GM23338 (cell line): ENCODE data around the gene RHOT1. TPM values are rescaled to one million over a fixed set of nuclear protein-coding genes. Genes with fewer than 3 reads are reported as not detected.

Experiments used
- ATAC-seq: fragments of 200-7000 bp; cut with Tn5 transposase; 3 replicates; pipeline ENCODE4 v1.9.1; 2020
- DNase-seq: peaks from one replicate; pipeline ENCODE4 v3.0.0-alpha.2; 2015; ENCODE audit warnings: low spot score
- H2AFZ ChIP-seq: fragments of 200-600 bp; sonication (generic); 2 replicates; pipeline ENCODE4 v1.8.0; 2016; ENCODE audit warnings: antibody characterized with exemption, mild to moderate bottlenecking, moderate library complexity
- H3F3A ChIP-seq: fragments of 200-600 bp; sonication (generic); replicated peaks from 2 replicates; pipeline ENCODE4 v1.8.0; 2017; ENCODE audit warnings: antibody characterized with exemption, mixed run types, low read depth
- H3K27ac ChIP-seq: fragments of 200-600 bp; sonication (generic); 2 replicates; pipeline ENCODE4 v1.6.1; 2016; ENCODE audit warnings: low read depth
- H3K27me3 ChIP-seq: fragments of 200-600 bp; sonication (generic); 2 replicates; pipeline ENCODE4 v1.8.0; 2016; ENCODE audit warnings: mild to moderate bottlenecking, mixed run types, moderate library complexity; ENCODE audit not compliant: insufficient read depth
- H3K36me3 ChIP-seq: fragments of 200-600 bp; sonication (generic); 2 replicates; pipeline ENCODE4 v1.8.0; 2016; ENCODE audit warnings: mild to moderate bottlenecking; ENCODE audit not compliant: insufficient read depth
- H3K4me1 ChIP-seq: fragments of 200-600 bp; sonication (generic); 2 replicates; pipeline ENCODE4 v1.8.0; 2016; ENCODE audit warnings: mild to moderate bottlenecking, moderate library complexity; ENCODE audit not compliant: insufficient read depth
- H3K4me2 ChIP-seq: fragments of 200-600 bp; sonication (generic); 2 replicates; pipeline ENCODE4 v1.7.1; 2017; ENCODE audit warnings: mixed run types
- H3K4me3 ChIP-seq: fragments of 200-600 bp; sonication (generic); 2 replicates; pipeline ENCODE4 v1.6.1; 2016; ENCODE audit warnings: mixed run types
- H3K79me2 ChIP-seq: fragments of 200-600 bp; sonication (generic); replicated peaks from 2 replicates; pipeline ENCODE4 v1.8.0; 2017; ENCODE audit warnings: mild to moderate bottlenecking; ENCODE audit not compliant: insufficient read depth
- H3K9me2 ChIP-seq: fragments of 200-600 bp; sonication (generic); 2 replicates; pipeline ENCODE4 v1.8.0; 2017; ENCODE audit not compliant: insufficient read depth
- H4K20me1 ChIP-seq: fragments of 200-600 bp; sonication (generic); replicated peaks from 2 replicates; pipeline ENCODE4 v1.8.0; 2017; ENCODE audit warnings: mild to moderate bottlenecking; ENCODE audit not compliant: insufficient read depth
- H3K27ac Mint-ChIP-seq: 2 replicates; pipeline ENCODE4 v1.8.0; 2020; ENCODE audit warnings: inconsistent platforms, mild to moderate bottlenecking, moderate library complexity, mixed read lengths
- H3K27me3 Mint-ChIP-seq: 3 replicates; pipeline ENCODE4 v1.8.0; 2022; ENCODE audit warnings: low read depth, mild to moderate bottlenecking, moderate library complexity, mixed read lengths, inconsistent platforms; ENCODE audit not compliant: insufficient read depth, poor library complexity
- H3K36me3 Mint-ChIP-seq: 3 replicates; pipeline ENCODE4 v1.8.0; 2021; ENCODE audit warnings: low read depth, mild to moderate bottlenecking, inconsistent platforms, moderate library complexity, mixed read lengths
- H3K4me1 Mint-ChIP-seq: 3 replicates; pipeline ENCODE4 v1.8.0; 2020; ENCODE audit warnings: mild to moderate bottlenecking, inconsistent platforms, mixed read lengths
- H3K4me3 Mint-ChIP-seq: 3 replicates; pipeline ENCODE4 v1.8.0; 2021; ENCODE audit warnings: moderate library complexity, mild to moderate bottlenecking, inconsistent platforms, mixed read lengths
- H3K9me3 Mint-ChIP-seq: 3 replicates; pipeline ENCODE4 v1.8.0; 2020; ENCODE audit warnings: moderate library complexity, mild to moderate bottlenecking, inconsistent platforms, mixed read lengths
- CREB1 ChIP-seq: fragments of 250-450 bp; sonication (Bioruptor Pico); IDR thresholded peaks from 2 replicates; pipeline ENCODE4 v1.5.0; 2020; ENCODE audit warnings: low read depth, mild to moderate bottlenecking, moderate library complexity
- EZH2 ChIP-seq: fragments of 200-600 bp; sonication (generic); IDR thresholded peaks from one replicate; pipeline ENCODE4 v1.8.0; 2017; ENCODE audit warnings: antibody characterized with exemption, mild to moderate bottlenecking, low read depth; ENCODE audit not compliant: unreplicated experiment
- NANOG ChIP-seq: IDR thresholded peaks from 2 replicates; pipeline ENCODE4 v1.6.1; 2016; ENCODE audit warnings: antibody characterized with exemption, borderline replicate concordance
- POLR2AphosphoS5 ChIP-seq: IDR thresholded peaks from 2 replicates; pipeline ENCODE4 v1.6.1; 2016; ENCODE audit warnings: antibody characterized with exemption, low read depth
- STAT1 ChIP-seq: IDR thresholded peaks from one replicate; pipeline ENCODE4 v1.6.1; 2016; ENCODE audit warnings: antibody characterized with exemption; ENCODE audit not compliant: unreplicated experiment
- ZNF114 ChIP-seq: fragments of 250-450 bp; sonication (Bioruptor Pico); IDR thresholded peaks from 2 replicates; pipeline ENCODE4 v1.5.0; 2020; ENCODE audit warnings: mild to moderate bottlenecking, moderate library complexity
- ZNF331 ChIP-seq: fragments of 250-450 bp; sonication (Bioruptor Pico); IDR thresholded peaks from 2 replicates; pipeline ENCODE4 v1.5.0; 2020; ENCODE audit warnings: low read depth, mild to moderate bottlenecking, moderate library complexity
- polyA plus RNA-seq: library from polyadenylated mRNA; unstranded; fragments of >200 nt; fragmentation: Nextera tagmentation; extraction: Ambion mirVana; gene quantifications from 2 replicates; pipeline ENCODE4 v1.2.1, GENCODE V29; 2016
- total RNA-seq: library from RNA; depleted of rRNA; stranded (reverse); fragments of >200 nt; shearing (Covaris generic); gene quantifications from 2 replicates; pipeline ENCODE4 v1.2.3, GENCODE V29; 2014
- TF ChIP-seq, protein P1 (sequence below): IDR thresholded peaks from 2 replicates; pipeline ENCODE4 v1.6.1; 2016; ENCODE audit warnings: antibody characterized with exemption
- TF ChIP-seq, protein P2 (sequence below): fragments of 250-450 bp; sonication (Bioruptor Pico); IDR thresholded peaks from 2 replicates; pipeline ENCODE4 v1.5.0; 2020; ENCODE audit warnings: mild to moderate bottlenecking, moderate library complexity
- TF ChIP-seq, protein P3 (sequence below), 2 experiments: fragments of 200-600 bp in 1 of 2; sonication (generic) in 1 of 2; conservative IDR thresholded peaks; 2 replicates each; pipeline versions ENCODE4 v1.5.1 to v1.6.1; 2016 to 2017; ENCODE audit warnings: antibody characterized with exemption in 2 of 2, low read depth in 2 of 2, mild to moderate bottlenecking in 2 of 2, moderate library complexity in 1 of 2

RHOT1 gene
- total and polyA plus RNA-seq, 2 experiments from 2014 or later: 40.8 to 53.5 TPM

DNA sequence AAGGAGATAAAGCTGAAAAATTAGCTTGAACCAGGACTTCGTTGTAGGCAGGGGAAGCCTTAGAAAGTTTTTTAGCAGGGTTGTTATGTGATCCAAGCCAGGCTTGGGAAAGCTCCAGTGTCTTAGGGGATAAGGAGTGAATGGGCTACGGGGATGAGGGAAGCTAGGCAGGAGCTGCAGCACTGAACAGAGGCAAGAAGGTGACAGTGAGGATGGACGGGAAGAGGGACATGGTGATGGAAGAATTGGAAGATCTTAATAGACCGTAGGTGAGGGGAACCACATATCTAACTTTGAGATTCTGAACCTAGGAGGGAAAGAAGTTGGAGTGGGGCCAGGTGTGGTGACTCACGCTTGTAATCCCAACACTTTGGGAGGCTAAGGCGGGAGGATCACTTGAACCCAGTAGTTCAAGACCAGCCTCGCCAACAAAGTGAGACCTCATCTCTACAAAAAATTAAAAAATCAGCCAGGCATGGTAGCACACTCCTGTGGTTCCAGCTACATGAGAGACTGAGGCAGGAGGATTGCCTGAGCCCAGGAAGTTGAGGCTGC, 126.5 kb downstream of the RHOT1 start:
- Histone ChIP-seq H3K4me2 (peak overlapping the region; percentile 96; the same call in 1 of the 2 replicates), H3K27ac (no peak overlapping the region), H4K20me1 (0 out of 2 replicates have a peak, but pooled peaks cover 8% of the 10 kb centered on the region), H3F3A (peaks cover 18% of the 10 kb centered on the region), H3K4me3 (no peak overlapping the region), H3K27me3 (peaks cover 42% of the 10 kb centered on the region), H3K4me1 (peaks cover 44% of the 10 kb centered on the region), H2AFZ (no peak overlapping the region), H3K36me3 (no peaks in the 10 kb centered on the region), H3K79me2 (no peaks in the 10 kb centered on the region; the same call in 1 of the 2 replicates), H3K9me2 (no peaks in the 10 kb centered on the region)
- Mint-ChIP-seq H3K9me3 (no peaks in the 10 kb centered on the region), H3K4me3 (no peak overlapping the region; the same call in 2 of the 3 replicates), H3K27me3 (peaks cover 33% of the 10 kb centered on the region), H3K4me1 (peaks cover 46% of the 10 kb centered on the region), H3K27ac (no peak overlapping the region), H3K36me3 (no peaks in the 10 kb centered on the region)
- no peak for TF ChIP-seq EZH2
- no peak for ATAC-seq
- DNase-seq: no peak

DNA sequence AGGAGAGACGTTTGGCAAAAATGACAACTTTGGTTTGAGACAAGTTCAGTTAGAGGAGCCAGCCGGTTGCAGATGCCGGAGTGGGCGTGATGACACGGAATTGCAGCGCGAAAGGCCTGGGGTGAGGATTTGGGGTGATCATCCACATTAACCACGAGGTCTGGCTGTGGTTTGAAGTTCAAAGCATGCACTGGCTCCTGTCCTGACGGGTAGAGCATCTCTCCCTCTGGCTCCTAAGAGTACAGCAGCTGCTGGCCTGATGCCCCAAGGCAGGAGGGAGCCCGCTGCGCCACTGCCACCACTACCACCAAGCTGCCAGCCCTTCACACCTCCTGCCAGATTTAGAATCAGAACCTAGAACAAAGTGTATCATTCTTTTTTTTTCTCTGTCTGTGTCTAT, 127.1 kb downstream of the RHOT1 start:
- Histone ChIP-seq H3K9me2 (no peaks in the 10 kb centered on the region), H3K4me3 (no peak overlapping the region), H3K79me2 (no peaks in the 10 kb centered on the region; the same call in 1 of the 2 replicates), H2AFZ (no peak overlapping the region), H3K4me2 (no peak overlapping the region), H3F3A (peaks cover 17% of the 10 kb centered on the region), H3K27ac (no peak overlapping the region), H3K27me3 (peaks cover 37% of the 10 kb centered on the region), H3K36me3 (no peaks in the 10 kb centered on the region), H3K4me1 (peaks cover 45% of the 10 kb centered on the region), H4K20me1 (0 out of 2 replicates have a peak, but pooled peaks cover 8% of the 10 kb centered on the region)
- Mint-ChIP-seq H3K9me3 (no peaks in the 10 kb centered on the region), H3K4me3 (no peak overlapping the region), H3K36me3 (no peaks in the 10 kb centered on the region), H3K4me1 (peaks cover 46% of the 10 kb centered on the region), H3K27ac (no peak overlapping the region), H3K27me3 (peaks cover 32% of the 10 kb centered on the region)
- ATAC-seq: no peak
- no peak for DNase-seq
- no peak for TF ChIP-seq STAT1
- no peak for TF ChIP-seq NANOG
- TF ChIP-seq, protein P1, sequence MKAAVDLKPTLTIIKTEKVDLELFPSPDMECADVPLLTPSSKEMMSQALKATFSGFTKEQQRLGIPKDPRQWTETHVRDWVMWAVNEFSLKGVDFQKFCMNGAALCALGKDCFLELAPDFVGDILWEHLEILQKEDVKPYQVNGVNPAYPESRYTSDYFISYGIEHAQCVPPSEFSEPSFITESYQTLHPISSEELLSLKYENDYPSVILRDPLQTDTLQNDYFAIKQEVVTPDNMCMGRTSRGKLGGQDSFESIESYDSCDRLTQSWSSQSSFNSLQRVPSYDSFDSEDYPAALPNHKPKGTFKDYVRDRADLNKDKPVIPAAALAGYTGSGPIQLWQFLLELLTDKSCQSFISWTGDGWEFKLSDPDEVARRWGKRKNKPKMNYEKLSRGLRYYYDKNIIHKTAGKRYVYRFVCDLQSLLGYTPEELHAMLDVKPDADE: no peak
- no peak for TF ChIP-seq ZNF114 (CRISPR knock-in tag)
- TF ChIP-seq CREB1: no peak
- TF ChIP-seq, protein P2, sequence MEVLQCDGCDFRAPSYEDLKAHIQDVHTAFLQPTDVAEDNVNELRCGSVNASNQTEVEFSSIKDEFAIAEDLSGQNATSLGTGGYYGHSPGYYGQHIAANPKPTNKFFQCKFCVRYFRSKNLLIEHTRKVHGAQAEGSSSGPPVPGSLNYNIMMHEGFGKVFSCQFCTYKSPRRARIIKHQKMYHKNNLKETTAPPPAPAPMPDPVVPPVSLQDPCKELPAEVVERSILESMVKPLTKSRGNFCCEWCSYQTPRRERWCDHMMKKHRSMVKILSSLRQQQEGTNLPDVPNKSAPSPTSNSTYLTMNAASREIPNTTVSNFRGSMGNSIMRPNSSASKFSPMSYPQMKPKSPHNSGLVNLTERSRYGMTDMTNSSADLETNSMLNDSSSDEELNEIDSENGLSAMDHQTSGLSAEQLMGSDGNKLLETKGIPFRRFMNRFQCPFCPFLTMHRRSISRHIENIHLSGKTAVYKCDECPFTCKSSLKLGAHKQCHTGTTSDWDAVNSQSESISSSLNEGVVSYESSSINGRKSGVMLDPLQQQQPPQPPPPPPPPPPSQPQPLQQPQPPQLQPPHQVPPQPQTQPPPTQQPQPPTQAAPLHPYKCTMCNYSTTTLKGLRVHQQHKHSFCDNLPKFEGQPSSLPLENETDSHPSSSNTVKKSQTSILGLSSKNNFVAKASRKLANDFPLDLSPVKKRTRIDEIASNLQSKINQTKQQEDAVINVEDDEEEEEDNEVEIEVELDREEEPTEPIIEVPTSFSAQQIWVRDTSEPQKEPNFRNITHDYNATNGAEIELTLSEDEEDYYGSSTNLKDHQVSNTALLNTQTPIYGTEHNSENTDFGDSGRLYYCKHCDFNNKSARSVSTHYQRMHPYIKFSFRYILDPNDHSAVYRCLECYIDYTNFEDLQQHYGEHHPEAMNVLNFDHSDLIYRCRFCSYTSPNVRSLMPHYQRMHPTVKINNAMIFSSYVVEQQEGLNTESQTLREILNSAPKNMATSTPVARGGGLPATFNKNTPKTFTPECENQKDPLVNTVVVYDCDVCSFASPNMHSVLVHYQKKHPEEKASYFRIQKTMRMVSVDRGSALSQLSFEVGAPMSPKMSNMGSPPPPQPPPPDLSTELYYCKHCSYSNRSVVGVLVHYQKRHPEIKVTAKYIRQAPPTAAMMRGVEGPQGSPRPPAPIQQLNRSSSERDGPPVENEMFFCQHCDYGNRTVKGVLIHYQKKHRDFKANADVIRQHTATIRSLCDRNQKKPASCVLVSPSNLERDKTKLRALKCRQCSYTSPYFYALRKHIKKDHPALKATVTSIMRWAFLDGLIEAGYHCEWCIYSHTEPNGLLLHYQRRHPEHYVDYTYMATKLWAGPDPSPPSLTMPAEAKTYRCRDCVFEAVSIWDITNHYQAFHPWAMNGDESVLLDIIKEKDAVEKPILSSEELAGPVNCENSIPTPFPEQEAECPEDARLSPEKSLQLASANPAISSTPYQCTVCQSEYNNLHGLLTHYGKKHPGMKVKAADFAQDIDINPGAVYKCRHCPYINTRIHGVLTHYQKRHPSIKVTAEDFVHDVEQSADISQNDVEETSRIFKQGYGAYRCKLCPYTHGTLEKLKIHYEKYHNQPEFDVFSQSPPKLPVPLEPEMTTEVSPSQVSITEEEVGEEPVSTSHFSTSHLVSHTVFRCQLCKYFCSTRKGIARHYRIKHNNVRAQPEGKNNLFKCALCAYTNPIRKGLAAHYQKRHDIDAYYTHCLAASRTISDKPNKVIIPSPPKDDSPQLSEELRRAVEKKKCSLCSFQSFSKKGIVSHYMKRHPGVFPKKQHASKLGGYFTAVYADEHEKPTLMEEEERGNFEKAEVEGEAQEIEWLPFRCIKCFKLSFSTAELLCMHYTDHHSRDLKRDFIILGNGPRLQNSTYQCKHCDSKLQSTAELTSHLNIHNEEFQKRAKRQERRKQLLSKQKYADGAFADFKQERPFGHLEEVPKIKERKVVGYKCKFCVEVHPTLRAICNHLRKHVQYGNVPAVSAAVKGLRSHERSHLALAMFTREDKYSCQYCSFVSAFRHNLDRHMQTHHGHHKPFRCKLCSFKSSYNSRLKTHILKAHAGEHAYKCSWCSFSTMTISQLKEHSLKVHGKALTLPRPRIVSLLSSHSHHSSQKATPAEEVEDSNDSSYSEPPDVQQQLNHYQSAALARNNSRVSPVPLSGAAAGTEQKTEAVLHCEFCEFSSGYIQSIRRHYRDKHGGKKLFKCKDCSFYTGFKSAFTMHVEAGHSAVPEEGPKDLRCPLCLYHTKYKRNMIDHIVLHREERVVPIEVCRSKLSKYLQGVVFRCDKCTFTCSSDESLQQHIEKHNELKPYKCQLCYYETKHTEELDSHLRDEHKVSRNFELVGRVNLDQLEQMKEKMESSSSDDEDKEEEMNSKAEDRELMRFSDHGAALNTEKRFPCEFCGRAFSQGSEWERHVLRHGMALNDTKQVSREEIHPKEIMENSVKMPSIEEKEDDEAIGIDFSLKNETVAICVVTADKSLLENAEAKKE (CRISPR knock-in tag): no peak
- TF ChIP-seq POLR2AphosphoS5: no peak
- TF ChIP-seq ZNF331 (CRISPR knock-in tag): no peak
- TF ChIP-seq, protein P3, sequence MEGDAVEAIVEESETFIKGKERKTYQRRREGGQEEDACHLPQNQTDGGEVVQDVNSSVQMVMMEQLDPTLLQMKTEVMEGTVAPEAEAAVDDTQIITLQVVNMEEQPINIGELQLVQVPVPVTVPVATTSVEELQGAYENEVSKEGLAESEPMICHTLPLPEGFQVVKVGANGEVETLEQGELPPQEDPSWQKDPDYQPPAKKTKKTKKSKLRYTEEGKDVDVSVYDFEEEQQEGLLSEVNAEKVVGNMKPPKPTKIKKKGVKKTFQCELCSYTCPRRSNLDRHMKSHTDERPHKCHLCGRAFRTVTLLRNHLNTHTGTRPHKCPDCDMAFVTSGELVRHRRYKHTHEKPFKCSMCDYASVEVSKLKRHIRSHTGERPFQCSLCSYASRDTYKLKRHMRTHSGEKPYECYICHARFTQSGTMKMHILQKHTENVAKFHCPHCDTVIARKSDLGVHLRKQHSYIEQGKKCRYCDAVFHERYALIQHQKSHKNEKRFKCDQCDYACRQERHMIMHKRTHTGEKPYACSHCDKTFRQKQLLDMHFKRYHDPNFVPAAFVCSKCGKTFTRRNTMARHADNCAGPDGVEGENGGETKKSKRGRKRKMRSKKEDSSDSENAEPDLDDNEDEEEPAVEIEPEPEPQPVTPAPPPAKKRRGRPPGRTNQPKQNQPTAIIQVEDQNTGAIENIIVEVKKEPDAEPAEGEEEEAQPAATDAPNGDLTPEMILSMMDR (conservative IDR thresholded peaks at IDR 0.05; ENCODE audit: low read depth in 2 of 2): no peak
- TF ChIP-seq EZH2: no peak
